Left forelimb (tissue), 1 donor: ENCODE measurements around the gene TNRC18.
"Not testable (repeated sequence)": the region's sequence is repeated elsewhere in the genome, so short reads cannot be mapped to it uniquely, and the experiment has no call there.

Source experiments
- DNase-seq: peaks from one replicate; pipeline ENCODE4 v3.0.0-alpha.2; 2018; ENCODE audit warnings: low spot score

Gene TNRC18

DNA sequence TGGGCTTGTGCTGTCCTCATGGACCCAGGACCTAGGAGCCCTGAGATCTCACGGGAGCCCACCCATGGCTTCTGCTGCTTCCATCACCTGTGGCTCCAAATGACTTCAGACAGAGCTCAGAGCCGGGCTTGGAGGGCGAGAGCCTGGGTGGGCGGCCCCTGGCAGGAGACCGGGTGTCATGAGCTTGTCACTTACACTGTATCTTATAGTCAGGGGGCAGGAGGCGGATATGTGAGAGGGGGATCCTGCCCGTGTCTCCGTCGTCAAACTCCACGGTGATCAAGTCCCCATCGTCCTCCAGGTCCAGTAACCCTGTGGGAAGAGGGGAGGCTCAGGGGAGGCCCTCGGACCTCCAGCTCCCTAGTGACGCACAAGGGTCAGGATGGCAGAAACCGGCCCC lies 107.9 kb downstream of the TNRC18 start:
- DNase-seq, result no peak

DNA sequence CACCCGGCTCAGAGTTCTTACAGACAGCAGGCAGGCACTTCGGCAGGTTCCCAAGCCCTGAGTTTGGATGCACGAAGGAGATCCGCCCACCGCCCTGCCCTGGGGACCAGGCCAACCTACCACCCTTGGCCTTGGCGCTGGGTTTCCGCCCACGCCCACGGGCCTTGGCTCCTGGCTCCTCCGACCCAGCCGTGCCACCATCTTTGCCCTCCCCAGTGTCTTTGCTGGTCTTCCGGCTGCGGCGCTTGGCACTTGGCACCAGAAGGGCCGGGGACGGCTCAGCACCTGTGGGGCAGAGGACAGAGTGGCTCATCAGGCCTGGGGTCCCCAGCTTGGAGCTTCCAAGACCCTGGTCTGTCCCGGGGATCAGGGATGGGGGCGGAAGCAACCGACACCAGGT lies 108.8 kb downstream of the TNRC18 start:
- DNase-seq, result no peak

DNA sequence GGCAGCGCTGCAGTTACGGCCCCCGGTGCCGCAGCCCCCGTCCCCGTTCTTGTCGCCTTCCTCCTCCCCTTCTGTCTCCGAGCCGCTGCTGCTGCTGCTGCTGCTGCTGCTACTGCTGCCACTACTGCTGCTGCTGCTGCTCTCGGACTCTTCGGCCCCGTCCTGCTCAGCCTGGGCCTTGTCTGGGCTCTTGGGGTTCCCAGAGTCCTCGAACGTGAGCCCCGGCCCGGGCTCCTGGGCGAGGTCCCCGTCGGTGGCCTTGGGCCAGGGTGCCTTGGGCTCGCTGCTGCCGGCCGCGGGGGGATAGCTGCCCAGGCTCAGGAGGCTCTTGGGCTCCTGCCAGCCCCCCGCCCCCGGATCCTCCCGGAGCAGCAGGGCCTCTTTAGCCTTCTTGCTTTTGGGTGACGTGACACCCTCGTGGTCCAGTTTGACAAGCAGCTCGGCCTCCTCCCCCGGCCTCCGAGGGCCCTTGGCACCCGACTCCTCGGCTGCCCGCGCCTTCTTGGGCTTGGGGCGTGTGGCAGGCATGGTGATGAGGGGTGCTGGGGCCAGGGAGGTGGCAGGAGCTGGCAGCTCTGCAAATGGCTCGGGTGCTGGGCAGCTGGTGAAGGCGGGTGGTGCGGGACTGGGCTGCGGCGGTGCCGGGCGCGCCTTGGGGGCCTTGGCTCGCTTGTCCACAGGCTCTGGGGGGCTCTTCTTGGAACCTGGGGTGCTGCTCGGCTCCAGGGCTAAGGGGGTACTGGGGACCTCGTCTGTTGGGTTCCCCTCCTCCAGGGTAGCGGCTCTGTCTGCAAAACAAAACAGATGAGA lies 110.4 kb downstream of the TNRC18 start:
- not testable (repeated sequence) for DNase-seq

DNA sequence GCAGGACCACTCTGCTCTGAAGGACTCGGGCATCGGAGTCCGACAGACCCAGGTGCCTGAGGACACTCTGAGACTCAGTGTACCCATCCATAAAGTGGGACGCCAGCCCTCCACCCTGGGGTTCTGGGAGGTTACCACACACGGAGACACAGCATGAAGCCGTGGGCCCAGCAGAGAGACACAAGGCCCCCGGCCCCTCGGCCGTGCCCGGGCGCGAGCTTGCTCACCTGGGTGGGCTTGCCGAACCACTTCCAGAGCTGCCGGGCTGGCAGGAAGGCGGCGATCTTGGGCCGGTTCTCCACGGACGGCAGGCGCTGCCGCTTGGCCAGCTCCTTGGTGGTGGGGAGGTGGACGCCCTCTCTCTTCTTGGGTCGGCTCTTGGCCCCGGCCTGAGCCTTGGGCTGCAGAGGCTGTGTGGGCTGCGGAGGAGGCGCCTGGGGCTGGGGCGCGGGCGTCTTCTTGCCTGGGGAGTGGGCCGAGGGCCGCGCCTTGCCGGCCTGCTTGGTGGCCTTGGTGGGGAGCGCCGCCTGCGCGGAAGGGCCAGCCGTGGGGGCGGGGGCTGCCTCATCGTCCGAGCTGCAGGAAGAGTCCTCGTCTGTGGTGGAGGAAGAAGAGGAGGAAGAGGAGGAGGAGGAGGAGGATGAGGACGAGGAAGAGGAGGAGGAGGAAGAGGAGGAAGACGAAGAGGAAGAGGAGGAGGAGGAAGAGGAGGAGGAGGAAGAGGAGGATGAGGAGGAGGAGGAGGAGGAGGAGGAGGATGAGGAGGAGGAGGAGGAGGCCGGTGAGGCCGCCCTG lies 111.2 kb downstream of the TNRC18 start:
- DNase-seq, result not testable (repeated sequence)

DNA sequence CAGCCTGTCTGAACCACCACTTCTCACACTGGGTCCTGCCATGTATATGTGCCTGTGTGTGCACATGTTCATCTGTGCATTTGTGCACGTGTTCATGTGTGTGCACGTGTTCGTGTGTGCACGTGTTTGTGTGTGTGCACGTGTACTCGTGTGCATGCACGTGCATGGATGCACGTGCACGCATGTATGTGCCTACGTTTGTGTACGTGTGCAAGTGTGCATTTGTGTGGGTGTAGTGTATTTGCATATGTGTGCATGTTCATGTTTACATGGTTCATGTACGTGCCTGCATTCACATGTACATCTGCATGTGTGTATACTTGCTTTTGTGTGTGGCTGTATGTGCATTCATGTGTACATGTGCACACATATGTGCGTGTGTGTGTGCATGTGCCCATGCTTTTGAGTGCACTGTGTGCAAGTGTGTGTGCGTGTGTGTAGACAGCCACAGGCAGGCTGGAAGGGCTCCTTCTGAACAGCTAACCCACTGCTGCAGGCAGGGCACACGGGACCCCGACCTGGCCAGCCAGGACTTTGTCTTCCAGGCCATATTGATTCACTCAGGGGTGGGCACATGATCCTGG lies 112.7 kb downstream of the TNRC18 start:
- DNase-seq, result no peak

DNA sequence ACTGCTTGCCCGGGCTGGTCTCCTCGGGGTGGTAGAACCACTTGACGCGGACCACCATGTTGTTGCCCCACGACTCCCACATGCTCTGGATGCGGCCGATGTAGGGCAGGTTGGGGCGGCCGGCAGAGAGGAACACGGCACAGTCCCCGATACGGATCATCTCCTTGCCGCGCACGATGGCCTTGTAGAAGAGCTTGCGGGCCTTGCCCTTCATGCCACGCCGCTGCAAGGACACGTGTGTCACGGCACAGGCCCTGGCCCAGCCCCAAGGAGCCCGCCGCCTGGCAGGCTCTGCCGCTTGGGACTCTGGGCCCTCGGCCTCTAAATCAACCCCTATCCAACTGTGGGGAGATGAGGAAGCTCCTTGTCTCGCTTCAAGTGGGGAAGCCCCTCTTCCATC lies 114.5 kb downstream of the TNRC18 start:
- DNase-seq, result no peak

DNA sequence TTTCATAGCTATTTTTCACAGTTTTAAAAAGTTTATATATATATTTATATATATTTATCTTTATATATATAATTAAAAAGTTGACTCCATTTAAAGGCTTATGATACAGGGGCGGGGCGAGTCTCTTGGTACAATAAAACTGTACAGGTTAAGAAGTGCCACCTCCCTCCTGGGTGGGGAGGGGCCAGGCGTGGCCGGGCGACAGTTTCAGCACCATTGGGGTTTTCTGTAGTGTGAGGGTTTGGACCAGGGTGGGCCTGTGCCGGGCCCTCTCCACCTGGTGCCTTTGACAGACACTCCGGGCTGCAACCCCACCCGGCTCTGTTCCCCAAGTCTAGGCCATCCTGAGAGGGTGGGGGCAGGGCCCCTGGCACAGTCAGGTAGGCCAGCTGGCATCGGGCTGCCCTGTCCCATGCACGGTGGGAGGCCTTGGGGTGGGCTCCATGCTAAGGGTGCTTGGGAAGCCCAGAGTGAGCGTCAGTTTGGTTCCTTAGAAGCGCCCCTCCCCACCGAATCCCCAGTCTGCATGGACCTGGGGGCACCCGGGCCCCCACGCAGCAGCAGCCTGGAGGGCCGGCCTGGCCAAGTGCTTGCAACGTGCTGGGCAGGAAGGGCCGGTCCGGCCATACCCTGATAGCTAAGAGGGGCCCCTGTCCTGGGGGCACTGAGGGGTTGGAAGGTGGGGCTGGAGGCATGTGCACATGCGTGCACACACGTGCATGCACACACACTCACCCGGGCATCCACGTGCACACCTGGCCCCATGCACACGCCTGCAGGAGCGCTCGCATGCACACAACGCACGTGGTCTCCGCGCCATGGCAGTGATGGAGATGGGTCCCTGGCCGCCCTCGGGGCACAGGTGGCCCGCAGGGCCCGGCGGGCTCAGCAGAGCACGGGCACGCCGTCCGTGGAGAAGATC lies 116.2 kb downstream of the TNRC18 start:
- DNase-seq, result peak; percentile 63

DNA sequence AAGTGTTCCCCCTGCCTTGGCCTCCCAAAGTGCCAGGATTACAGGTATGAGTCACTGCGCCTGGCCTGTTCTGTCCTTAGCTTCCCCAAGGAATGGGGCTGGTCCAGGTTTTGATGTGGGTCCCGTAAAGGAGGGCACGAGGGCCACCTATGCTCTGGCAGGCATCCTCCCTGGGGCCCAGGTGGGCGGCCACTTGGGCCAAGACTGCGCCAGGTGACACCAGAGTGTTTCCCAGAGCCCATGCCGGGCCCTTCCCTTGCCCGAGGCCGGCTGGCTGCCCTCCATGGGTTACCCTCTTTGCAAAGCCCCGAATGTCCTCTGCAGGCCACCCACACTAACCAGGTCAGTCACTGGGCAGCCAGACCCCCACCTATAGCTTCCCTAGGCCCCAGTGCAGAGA lies 118.6 kb downstream of the TNRC18 start:
- DNase-seq, result peak; percentile 63

DNA sequence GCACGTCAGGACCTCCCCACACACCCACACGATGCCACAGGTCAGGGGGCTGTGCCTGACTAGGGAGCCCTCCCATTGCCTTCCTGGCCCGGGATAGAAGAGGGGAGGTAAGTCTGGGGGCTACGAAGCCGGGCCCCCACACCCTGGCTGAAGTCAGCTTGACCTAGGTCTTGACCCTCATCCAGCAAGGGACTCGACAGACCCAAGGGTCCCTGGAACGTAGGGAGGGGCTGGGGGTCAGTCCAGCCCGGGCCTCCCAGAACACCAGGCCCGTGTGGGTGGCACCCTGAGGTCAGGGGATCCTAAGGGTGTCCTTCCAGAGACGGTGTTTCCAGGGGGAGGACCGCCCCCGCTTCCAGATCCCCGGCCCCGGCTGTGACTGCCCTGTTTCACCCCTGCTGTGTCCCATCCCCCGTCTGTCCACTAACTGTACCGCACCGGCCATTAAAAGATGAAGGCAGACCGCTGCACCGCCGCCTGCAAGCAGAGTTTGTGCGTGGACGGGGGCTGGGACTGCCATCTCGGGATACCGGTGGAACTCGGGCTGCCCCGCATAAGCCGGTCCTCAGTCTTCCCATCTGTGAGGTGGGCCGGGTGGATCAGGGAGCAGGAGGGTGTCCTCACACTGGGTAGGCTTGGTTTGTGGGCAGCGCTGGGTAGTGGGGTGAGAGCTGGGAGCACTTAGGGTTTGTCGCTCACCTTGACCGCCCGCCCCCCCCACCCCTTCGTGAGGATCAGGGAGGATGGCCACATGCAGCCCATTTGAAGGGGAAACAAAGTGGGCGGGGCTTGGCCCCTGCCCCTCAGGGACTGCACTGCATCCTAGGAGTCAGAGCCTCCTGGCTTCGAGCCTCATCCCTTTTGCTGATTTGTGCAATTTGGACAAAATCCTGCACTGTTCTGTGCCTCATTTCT lies 119.8 kb downstream of the TNRC18 start:
- peak; percentile 63 for DNase-seq

DNA sequence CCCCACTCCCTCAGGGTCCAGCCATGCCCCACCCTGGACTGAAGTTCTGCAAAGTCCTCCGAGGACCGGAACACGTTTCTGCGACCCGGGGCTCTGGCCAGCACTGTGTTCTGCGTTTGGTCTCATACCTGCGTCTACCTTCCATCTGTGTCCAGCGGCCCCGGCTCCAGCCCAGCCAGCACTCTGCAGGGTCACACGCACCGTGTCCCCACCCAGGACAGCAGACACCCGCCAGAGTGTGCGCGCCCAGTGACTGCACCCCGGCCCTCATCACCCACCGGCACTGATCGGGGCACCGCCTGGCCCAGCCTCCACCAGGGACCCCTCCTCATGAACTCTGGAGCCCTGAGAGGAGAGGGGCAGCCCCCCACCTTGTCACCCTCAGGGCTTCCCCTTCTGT lies 120.6 kb downstream of the TNRC18 start:
- no peak for DNase-seq

DNA sequence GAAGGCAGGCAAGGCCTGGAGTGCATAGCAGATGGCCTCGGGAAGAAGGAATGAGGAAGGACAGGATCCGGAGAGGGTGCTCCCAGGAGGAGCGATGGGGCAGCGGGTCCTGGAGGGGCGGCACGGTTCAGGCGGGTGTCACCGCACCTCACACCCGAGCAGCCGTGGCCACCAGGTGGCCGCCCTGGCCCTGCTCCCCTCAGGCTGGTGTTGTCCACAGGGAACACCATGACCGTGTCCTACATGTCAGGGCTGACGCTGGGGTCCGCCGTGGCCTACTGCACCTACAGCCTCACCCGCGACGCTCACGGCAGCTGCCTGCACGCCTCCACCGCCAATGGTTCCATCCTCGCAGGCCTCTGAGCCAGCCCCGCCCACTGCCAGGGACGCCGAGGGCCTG lies 121.1 kb downstream of the TNRC18 start:
- no peak for DNase-seq

DNA sequence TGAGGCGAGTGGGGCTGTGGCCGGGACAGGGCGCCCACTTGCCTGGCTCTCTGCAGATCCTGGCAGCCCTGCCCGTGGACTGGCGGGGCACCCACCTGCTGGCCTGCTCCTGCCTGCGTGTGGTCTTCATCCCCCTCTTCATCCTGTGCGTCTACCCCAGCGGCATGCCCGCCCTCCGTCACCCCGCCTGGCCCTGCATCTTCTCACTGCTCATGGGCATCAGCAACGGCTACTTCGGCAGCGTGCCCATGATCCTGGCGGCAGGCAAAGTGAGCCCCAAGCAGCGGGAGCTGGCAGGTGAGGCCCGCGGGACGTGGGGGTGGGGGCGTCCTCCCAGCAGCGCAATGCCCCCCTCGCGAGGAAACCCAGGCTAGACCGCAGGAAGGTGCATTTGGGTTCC lies 123.3 kb downstream of the TNRC18 start:
- no peak for DNase-seq

DNA sequence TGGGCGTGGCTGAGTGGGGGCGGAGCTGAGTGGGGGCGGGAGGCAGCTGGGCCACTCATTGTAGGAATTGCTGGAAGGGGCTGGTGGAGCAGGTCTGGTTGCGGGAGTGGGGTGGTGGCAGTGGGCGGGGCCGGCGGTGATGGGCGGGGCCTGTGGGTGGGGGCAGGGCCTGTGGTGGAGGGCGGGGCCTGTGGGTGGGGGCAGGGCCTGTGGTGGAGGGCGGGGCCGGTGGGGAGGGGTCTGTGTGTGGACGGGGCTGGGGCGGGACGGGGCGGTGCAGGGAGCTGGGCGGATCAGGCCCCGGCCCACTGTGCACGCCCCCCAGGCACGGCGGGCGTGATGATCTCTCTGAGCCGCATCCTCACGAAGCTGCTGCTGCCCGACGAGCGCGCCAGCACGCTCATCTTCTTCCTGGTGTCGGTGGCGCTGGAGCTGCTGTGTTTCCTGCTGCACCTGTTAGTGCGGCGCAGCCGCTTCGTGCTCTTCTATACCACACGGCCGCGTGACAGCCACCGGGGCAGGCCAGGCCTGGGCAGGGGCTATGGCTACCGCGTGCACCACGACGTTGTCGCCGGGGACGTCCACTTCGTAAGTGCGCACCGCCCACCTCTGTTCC lies 126.9 kb downstream of the TNRC18 start:
- DNase-seq, result peak; percentile 64

DNA sequence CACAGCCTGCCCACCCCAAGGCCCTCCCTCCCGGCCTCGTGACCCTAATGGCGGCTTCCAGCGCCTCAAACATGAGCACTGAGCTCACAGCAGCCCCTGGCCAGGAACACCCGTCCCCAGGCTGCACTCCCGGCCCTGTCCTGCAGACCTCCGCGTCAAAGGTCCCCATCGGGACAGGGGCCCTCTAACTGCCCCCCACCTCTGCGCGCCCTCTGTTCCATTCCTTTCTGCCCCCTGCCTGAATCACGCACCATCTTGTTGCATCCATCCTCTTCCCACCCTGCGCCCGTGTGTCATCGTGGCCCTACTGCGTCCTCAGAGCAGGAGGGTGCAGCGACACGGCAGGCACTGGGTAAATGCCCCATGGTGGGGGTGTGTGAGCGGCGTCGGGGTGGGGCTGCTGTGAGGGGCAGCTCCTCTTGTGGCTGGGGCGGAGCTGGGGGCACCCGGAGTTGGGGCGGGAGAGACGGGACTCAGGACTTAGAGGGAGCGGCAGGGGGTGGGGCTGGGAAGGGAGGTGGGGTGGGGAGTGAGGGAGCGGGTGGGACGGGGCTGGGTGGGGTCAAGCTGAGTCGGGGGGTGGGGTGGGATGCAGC lies 127.5 kb downstream of the TNRC18 start:
- DNase-seq, result peak; percentile 61

DNA sequence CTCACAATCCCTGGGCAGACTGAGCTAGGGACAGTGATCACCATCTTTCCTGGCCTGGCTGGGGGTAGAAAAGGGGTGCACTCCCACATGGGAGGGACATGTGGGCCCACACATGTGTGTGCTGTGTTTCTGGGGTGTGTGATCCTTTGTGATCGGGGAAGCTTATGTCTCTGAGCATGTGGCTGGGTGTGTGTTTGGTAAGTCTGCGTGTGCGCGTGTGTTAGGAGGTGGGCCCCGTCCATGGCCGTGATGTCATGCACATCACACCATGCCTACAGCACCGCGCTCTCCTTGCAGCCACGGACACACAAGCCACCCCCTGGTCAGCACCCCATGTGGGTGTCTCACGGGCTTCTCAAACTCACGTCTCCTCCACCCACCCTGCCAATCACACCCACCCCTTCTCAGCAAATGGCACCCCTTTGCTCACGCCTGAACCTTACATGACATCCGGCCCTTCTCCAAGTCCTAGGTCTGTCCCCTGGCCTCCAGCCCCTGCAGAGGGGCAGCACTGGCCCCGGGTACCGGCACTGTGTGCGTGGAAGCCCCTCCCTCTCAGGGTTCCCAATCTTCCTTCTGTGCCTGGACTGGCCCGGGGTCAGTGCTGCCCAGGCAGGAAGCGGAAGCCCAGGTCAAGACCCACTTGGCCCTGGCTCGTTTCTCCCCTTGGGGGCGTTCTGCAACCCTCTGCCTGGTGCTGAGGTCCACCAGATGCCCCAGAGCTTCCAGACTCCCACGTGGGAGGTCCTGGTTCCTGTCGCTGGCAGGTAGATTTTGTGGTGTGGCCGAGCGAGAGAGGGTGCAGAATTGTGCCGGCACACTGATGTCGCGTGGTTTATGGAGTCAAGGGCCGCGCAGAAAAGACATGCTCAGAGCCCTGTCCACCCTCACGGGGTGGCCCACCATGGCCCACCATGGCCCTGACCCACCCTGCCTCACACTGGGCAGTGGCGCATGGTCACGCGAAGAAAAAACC lies 128.3 kb downstream of the TNRC18 start:
- DNase-seq, result no peak

DNA sequence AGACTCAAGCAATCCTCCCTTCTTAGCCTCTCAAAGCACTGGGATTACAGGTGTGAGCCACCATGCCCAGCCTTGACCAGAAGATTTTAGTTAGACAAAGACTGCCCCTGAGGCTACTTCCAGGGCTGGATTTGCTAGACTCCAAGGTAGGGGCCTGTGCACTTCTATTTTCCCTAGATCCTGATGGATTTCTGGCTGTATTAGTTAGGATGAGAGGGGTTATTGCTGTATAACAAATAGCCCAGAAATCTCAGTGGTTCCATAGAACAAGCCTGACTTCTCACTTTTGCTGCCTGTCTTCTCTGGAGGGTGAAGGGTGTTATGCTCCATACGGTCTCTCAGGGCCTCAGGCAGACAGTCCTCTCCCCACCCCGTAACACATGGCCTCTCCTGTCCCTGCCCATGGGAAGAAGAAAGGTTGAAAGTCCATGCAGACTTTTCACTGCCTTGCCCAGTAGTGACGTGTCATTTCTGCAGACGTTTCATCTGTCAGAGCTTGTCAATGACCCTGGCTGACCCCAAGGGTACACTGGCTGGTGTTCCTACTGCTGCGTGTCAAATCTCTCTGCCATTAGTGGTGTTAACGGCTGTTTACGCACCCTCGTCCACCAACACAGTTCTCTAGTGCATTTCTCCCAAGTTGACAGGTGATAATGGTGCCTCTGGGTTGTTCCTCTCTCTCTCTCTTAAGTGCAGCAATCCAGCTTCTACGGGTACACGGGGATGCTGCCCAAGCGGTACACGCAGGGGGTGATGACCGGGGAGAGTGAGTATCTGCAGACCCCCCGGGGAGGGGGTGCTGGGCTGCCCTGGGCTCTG lies 129.3 kb downstream of the TNRC18 start:
- DNase-seq, result peak; percentile 54

DNA sequence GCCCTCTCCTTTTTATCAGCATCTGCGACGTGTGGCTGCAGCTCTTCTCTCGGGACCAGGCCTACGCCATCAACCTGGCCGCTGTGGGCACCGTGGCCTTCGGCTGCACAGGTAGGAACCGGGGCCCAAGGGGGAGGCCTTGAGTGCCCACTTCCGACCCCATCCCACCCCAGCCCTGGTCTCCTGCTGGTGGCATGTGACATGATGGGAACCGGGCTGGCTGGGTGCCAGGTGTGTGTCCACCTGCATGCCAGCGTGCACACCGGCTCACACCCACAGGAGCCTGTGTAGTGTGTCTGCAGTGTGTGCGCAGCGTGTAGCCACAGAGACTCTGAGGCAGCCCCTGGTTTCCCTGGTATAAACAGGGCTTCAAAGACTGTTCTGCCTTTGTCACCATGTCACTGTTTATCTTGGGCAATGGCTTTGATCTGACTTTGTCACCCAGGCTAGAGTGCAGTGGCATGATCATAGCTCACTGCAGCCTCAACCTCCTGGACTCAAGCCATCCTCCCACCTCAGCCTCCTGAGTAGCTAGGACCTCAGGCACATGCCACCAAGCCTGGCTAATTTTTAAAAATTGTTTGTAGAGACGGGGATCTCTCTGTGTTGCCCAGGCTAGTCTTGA lies 131.8 kb downstream of the TNRC18 start:
- not testable (repeated sequence) for DNase-seq
